Measurements from ENCODE around the gene CEMP1.
A peak's percentile ranks its signal among the peaks of the same experiment; 100 is the strongest.
"Not testable (repeated sequence)": the region's sequence is repeated elsewhere in the genome, so short reads cannot be mapped to it uniquely, and the experiment has no call there.

Gene CEMP1

GRCh38 chr16:2531371-2531695 is at the start of gene CEMP1:
CEMP1 (minus strand) TSS chr16:2531408; CDS start chr16:2531073, 335 bp downstream.
- no peaks in the 10 kb centered on the region for H3K9me3 ChIP-seq (ENCODE audit: control insufficient read depth in 2 of 2, low read length in 2 of 2)
- H3K36me3 ChIP-seq (ENCODE audit: control insufficient read depth in 2 of 2, insufficient read depth in 2 of 2, low read length in 2 of 2): peaks cover 10 to 22% of the 10 kb centered on the region in 2 donors
- peaks cover 12 to 16% of the 10 kb centered on the region in 2 donors for H3K4me1 ChIP-seq (ENCODE audit: control insufficient read depth in 2 of 2, insufficient read depth in 2 of 2, low read length in 2 of 2)
- peak within 1 kb of the TSS; percentile 96 to 99 for H3K27ac ChIP-seq (ENCODE audit: low read depth in 2 of 2, low read length in 2 of 2)
- peak within 1 kb of the TSS; percentile 96 to 99 for H3K9ac ChIP-seq (ENCODE audit: low read depth in 1 of 2, low read length in 2 of 2)
- H3K27me3 ChIP-seq (ENCODE audit: control insufficient read depth in 2 of 2, insufficient read depth in 2 of 2, low read length in 2 of 2): no peaks in the 10 kb centered on the region
- H3K4me3 ChIP-seq (ENCODE audit: low read length in 2 of 2): peak within 1 kb of the TSS; percentile 78 to 84

GRCh38 chr16:2580818-2581217 is 49.6 kb upstream of the CEMP1 start:
- not testable (repeated sequence) for H3K4me3 ChIP-seq (ENCODE audit: low read length in 2 of 2); H3K9me3 ChIP-seq (ENCODE audit: control insufficient read depth in 2 of 2, low read length in 2 of 2); H3K9ac ChIP-seq (ENCODE audit: low read depth in 1 of 2, low read length in 2 of 2)

GRCh38 chr16:2580143-2580542 is 48.9 kb upstream of the CEMP1 start:
- H3K27me3 ChIP-seq (ENCODE audit: control insufficient read depth in 2 of 2, insufficient read depth in 2 of 2, low read length in 2 of 2); H3K36me3 ChIP-seq (ENCODE audit: control insufficient read depth in 2 of 2, insufficient read depth in 2 of 2, low read length in 2 of 2); H3K9ac ChIP-seq (ENCODE audit: low read depth in 1 of 2, low read length in 2 of 2); H3K4me1 ChIP-seq (ENCODE audit: control insufficient read depth in 2 of 2, insufficient read depth in 2 of 2, low read length in 2 of 2); H3K4me3 ChIP-seq (ENCODE audit: low read length in 2 of 2); H3K9me3 ChIP-seq (ENCODE audit: control insufficient read depth in 2 of 2, low read length in 2 of 2); H3K27ac ChIP-seq (ENCODE audit: low read depth in 2 of 2, low read length in 2 of 2): not testable (repeated sequence)

More at GRCh38 chr16:2580818-2581217, 49.6 kb upstream of the CEMP1 start:
- H3K36me3 ChIP-seq (ENCODE audit: control insufficient read depth in 2 of 2, insufficient read depth in 2 of 2, low read length in 2 of 2): peaks cover 6 to 11% of the 10 kb centered on the region in 2 donors
- not testable (repeated sequence) for H3K27ac ChIP-seq (ENCODE audit: low read depth in 2 of 2, low read length in 2 of 2); H3K27me3 ChIP-seq (ENCODE audit: control insufficient read depth in 2 of 2, insufficient read depth in 2 of 2, low read length in 2 of 2); H3K4me1 ChIP-seq (ENCODE audit: control insufficient read depth in 2 of 2, insufficient read depth in 2 of 2, low read length in 2 of 2)

GRCh38 chr16:2578905-2579304 is 47.7 kb upstream of the CEMP1 start:
- not testable (repeated sequence) for H3K9me3 ChIP-seq (ENCODE audit: control insufficient read depth in 2 of 2, low read length in 2 of 2); H3K4me3 ChIP-seq (ENCODE audit: low read length in 2 of 2); H3K27me3 ChIP-seq (ENCODE audit: control insufficient read depth in 2 of 2, insufficient read depth in 2 of 2, low read length in 2 of 2); H3K4me1 ChIP-seq (ENCODE audit: control insufficient read depth in 2 of 2, insufficient read depth in 2 of 2, low read length in 2 of 2); H3K36me3 ChIP-seq (ENCODE audit: control insufficient read depth in 2 of 2, insufficient read depth in 2 of 2, low read length in 2 of 2); H3K27ac ChIP-seq (ENCODE audit: low read depth in 2 of 2, low read length in 2 of 2); H3K9ac ChIP-seq (ENCODE audit: low read depth in 1 of 2, low read length in 2 of 2)

- not testable (repeated sequence) for H3K4me3 ChIP-seq (ENCODE audit: low read length in 2 of 2); H3K27ac ChIP-seq (ENCODE audit: low read depth in 2 of 2, low read length in 2 of 2)
Observed at GRCh38 chr16:2577044-2577443, 45.8 kb upstream of the CEMP1 start.

GRCh38 chr16:2575839-2576238 is 44.6 kb upstream of the CEMP1 start:
- H3K27me3 ChIP-seq (ENCODE audit: control insufficient read depth in 2 of 2, insufficient read depth in 2 of 2, low read length in 2 of 2); H3K4me1 ChIP-seq (ENCODE audit: control insufficient read depth in 2 of 2, insufficient read depth in 2 of 2, low read length in 2 of 2); H3K4me3 ChIP-seq (ENCODE audit: low read length in 2 of 2); H3K9me3 ChIP-seq (ENCODE audit: control insufficient read depth in 2 of 2, low read length in 2 of 2); H3K27ac ChIP-seq (ENCODE audit: low read depth in 2 of 2, low read length in 2 of 2); H3K36me3 ChIP-seq (ENCODE audit: control insufficient read depth in 2 of 2, insufficient read depth in 2 of 2, low read length in 2 of 2); H3K9ac ChIP-seq (ENCODE audit: low read depth in 1 of 2, low read length in 2 of 2): not testable (repeated sequence)

More at GRCh38 chr16:2577044-2577443, 45.8 kb upstream of the CEMP1 start:
- not testable (repeated sequence) for H3K27me3 ChIP-seq (ENCODE audit: control insufficient read depth in 2 of 2, insufficient read depth in 2 of 2, low read length in 2 of 2); H3K4me1 ChIP-seq (ENCODE audit: control insufficient read depth in 2 of 2, insufficient read depth in 2 of 2, low read length in 2 of 2); H3K36me3 ChIP-seq (ENCODE audit: control insufficient read depth in 2 of 2, insufficient read depth in 2 of 2, low read length in 2 of 2); H3K9ac ChIP-seq (ENCODE audit: low read depth in 1 of 2, low read length in 2 of 2); H3K9me3 ChIP-seq (ENCODE audit: control insufficient read depth in 2 of 2, low read length in 2 of 2)

GRCh38 chr16:2572704-2573103 is 41.5 kb upstream of the CEMP1 start:
- H3K9me3 ChIP-seq (ENCODE audit: control insufficient read depth in 2 of 2, low read length in 2 of 2); H3K27me3 ChIP-seq (ENCODE audit: control insufficient read depth in 2 of 2, insufficient read depth in 2 of 2, low read length in 2 of 2); H3K36me3 ChIP-seq (ENCODE audit: control insufficient read depth in 2 of 2, insufficient read depth in 2 of 2, low read length in 2 of 2); H3K4me3 ChIP-seq (ENCODE audit: low read length in 2 of 2); H3K4me1 ChIP-seq (ENCODE audit: control insufficient read depth in 2 of 2, insufficient read depth in 2 of 2, low read length in 2 of 2); H3K27ac ChIP-seq (ENCODE audit: low read depth in 2 of 2, low read length in 2 of 2); H3K9ac ChIP-seq (ENCODE audit: low read depth in 1 of 2, low read length in 2 of 2): not testable (repeated sequence)

- not testable (repeated sequence) for H3K27me3 ChIP-seq (ENCODE audit: control insufficient read depth in 2 of 2, insufficient read depth in 2 of 2, low read length in 2 of 2); H3K9me3 ChIP-seq (ENCODE audit: control insufficient read depth in 2 of 2, low read length in 2 of 2); H3K36me3 ChIP-seq (ENCODE audit: control insufficient read depth in 2 of 2, insufficient read depth in 2 of 2, low read length in 2 of 2); H3K9ac ChIP-seq (ENCODE audit: low read depth in 1 of 2, low read length in 2 of 2); H3K27ac ChIP-seq (ENCODE audit: low read depth in 2 of 2, low read length in 2 of 2); H3K4me3 ChIP-seq (ENCODE audit: low read length in 2 of 2); H3K4me1 ChIP-seq (ENCODE audit: control insufficient read depth in 2 of 2, insufficient read depth in 2 of 2, low read length in 2 of 2)
Observed at GRCh38 chr16:2568573-2568972, 37.4 kb upstream of the CEMP1 start.

GRCh38 chr16:2567506-2567905 is 36.3 kb upstream of the CEMP1 start:
- H3K9ac ChIP-seq (ENCODE audit: low read depth in 1 of 2, low read length in 2 of 2); H3K4me1 ChIP-seq (ENCODE audit: control insufficient read depth in 2 of 2, insufficient read depth in 2 of 2, low read length in 2 of 2); H3K27ac ChIP-seq (ENCODE audit: low read depth in 2 of 2, low read length in 2 of 2); H3K27me3 ChIP-seq (ENCODE audit: control insufficient read depth in 2 of 2, insufficient read depth in 2 of 2, low read length in 2 of 2); H3K9me3 ChIP-seq (ENCODE audit: control insufficient read depth in 2 of 2, low read length in 2 of 2); H3K4me3 ChIP-seq (ENCODE audit: low read length in 2 of 2); H3K36me3 ChIP-seq (ENCODE audit: control insufficient read depth in 2 of 2, insufficient read depth in 2 of 2, low read length in 2 of 2): not testable (repeated sequence)

- not testable (repeated sequence) for H3K4me1 ChIP-seq (ENCODE audit: control insufficient read depth in 2 of 2, insufficient read depth in 2 of 2, low read length in 2 of 2); H3K4me3 ChIP-seq (ENCODE audit: low read length in 2 of 2)
Observed at GRCh38 chr16:2560798-2561133, 29.6 kb upstream of the CEMP1 start.

GRCh38 chr16:2560131-2560797 is 29.1 kb upstream of the CEMP1 start:
- not testable (repeated sequence) for H3K4me1 ChIP-seq (ENCODE audit: control insufficient read depth in 2 of 2, insufficient read depth in 2 of 2, low read length in 2 of 2); H3K4me3 ChIP-seq (ENCODE audit: low read length in 2 of 2); H3K27ac ChIP-seq (ENCODE audit: low read depth in 2 of 2, low read length in 2 of 2); H3K36me3 ChIP-seq (ENCODE audit: control insufficient read depth in 2 of 2, insufficient read depth in 2 of 2, low read length in 2 of 2); H3K9ac ChIP-seq (ENCODE audit: low read depth in 1 of 2, low read length in 2 of 2); H3K27me3 ChIP-seq (ENCODE audit: control insufficient read depth in 2 of 2, insufficient read depth in 2 of 2, low read length in 2 of 2); H3K9me3 ChIP-seq (ENCODE audit: control insufficient read depth in 2 of 2, low read length in 2 of 2)

More at GRCh38 chr16:2560798-2561133, 29.6 kb upstream of the CEMP1 start:
- not testable (repeated sequence) for H3K27me3 ChIP-seq (ENCODE audit: control insufficient read depth in 2 of 2, insufficient read depth in 2 of 2, low read length in 2 of 2); H3K9ac ChIP-seq (ENCODE audit: low read depth in 1 of 2, low read length in 2 of 2); H3K36me3 ChIP-seq (ENCODE audit: control insufficient read depth in 2 of 2, insufficient read depth in 2 of 2, low read length in 2 of 2); H3K27ac ChIP-seq (ENCODE audit: low read depth in 2 of 2, low read length in 2 of 2); H3K9me3 ChIP-seq (ENCODE audit: control insufficient read depth in 2 of 2, low read length in 2 of 2)
